ENCODE results near the gene ZNF444.
"Not testable (repeated sequence)": the region's sequence is repeated elsewhere in the genome, so short reads cannot be mapped to it uniquely, and the experiment has no call there.

ZNF444 gene

GRCh38 chr19:56146904-56147303 is 5.8 kb downstream of the ZNF444 start:
- no peaks in the 10 kb centered on the region for H3K9me3 ChIP-seq (ENCODE audit: insufficient read depth, low read length)
- H3K9me2 ChIP-seq (replicated peaks; ENCODE audit: insufficient read depth, low read length), result no peaks in the 10 kb centered on the region
- H3K27me3 ChIP-seq (ENCODE audit: low read length), result no peaks in the 10 kb centered on the region
- no peak overlapping the region for H3K9ac ChIP-seq (ENCODE audit: low read length)
- H3K27ac ChIP-seq (ENCODE audit: low read depth, low read length), result no peak overlapping the region
- H3K36me3 ChIP-seq (ENCODE audit: low read length), result no peaks in the 10 kb centered on the region
- H4K20me1 ChIP-seq (ENCODE audit: low read depth, low read length), result no peaks in the 10 kb centered on the region
- peaks cover 42% of the 10 kb centered on the region for H3K79me2 ChIP-seq (ENCODE audit: insufficient read depth, low read length)
- TF ChIP-seq EZH2phosphoT487 (conservative IDR thresholded peaks at IDR 0.05; ENCODE audit: low read length) (no peak), CTCF (IDR thresholded peaks at IDR 0.05; ENCODE audit: insufficient read depth, low read length, poor library complexity, severe bottlenecking) (no peak)
- no peak overlapping the region for H2AFZ ChIP-seq (ENCODE audit: low read depth, low read length, severe bottlenecking)
- no peak overlapping the region for H3K4me2 ChIP-seq (ENCODE audit: low read depth, low read length, poor library complexity, severe bottlenecking)
- no peaks in the 10 kb centered on the region for H3F3A ChIP-seq (ENCODE audit: insufficient read depth)
- H3K4me3 ChIP-seq (ENCODE audit: insufficient read depth, low read length, poor library complexity, severe bottlenecking), result no peak overlapping the region

- no peaks in the 10 kb centered on the region for H4K20me1 ChIP-seq (ENCODE audit: low read depth, low read length)
- peaks cover 38% of the 10 kb centered on the region for H3K79me2 ChIP-seq (ENCODE audit: insufficient read depth, low read length)
- H3K36me3 ChIP-seq (ENCODE audit: low read length), result no peaks in the 10 kb centered on the region
- H3K4me3 ChIP-seq (ENCODE audit: insufficient read depth, low read length, poor library complexity, severe bottlenecking), result no peak overlapping the region
- no peaks in the 10 kb centered on the region for H3F3A ChIP-seq (ENCODE audit: insufficient read depth)
- no peaks in the 10 kb centered on the region for H3K9me3 ChIP-seq (ENCODE audit: insufficient read depth, low read length)
- no peak overlapping the region for H3K9ac ChIP-seq (ENCODE audit: low read length)
- H3K27me3 ChIP-seq (ENCODE audit: low read length), result no peaks in the 10 kb centered on the region
- TF ChIP-seq CTCF (IDR thresholded peaks at IDR 0.05; ENCODE audit: insufficient read depth, low read length, poor library complexity, severe bottlenecking) (no peak), EZH2phosphoT487 (conservative IDR thresholded peaks at IDR 0.05; ENCODE audit: low read length) (no peak)
- H3K4me2 ChIP-seq (ENCODE audit: low read depth, low read length, poor library complexity, severe bottlenecking), result no peak overlapping the region
- H3K27ac ChIP-seq (ENCODE audit: low read depth, low read length), result no peak overlapping the region
- no peak overlapping the region for H2AFZ ChIP-seq (ENCODE audit: low read depth, low read length, severe bottlenecking)
- no peaks in the 10 kb centered on the region for H3K9me2 ChIP-seq (replicated peaks; ENCODE audit: insufficient read depth, low read length)
Measured at GRCh38 chr19:56147307-56147706, 6.2 kb downstream of the ZNF444 start.

DNA sequence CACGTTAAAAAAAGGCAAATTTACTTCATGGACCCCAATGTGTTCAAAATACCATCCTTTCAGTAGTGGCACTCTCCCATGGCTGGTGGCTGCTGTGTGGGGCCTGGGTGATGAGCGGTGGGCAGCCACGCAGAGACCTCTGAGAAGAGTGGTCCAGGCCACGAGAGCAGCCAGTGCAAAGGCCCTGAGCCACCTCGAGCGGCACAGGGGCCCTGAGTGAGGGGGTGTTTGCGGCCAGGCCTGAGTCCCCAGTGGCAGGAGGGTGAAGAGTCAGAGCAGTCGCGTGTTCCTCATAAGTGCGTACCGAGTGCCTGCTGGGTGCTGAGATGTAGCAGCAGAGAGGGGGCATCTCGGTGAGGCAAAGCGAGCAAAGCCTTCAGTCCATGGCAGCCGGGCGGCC is 7.0 kb downstream of the ZNF444 start:
- Histone ChIP-seq H3K27ac (ENCODE audit: low read depth, low read length) (no peak overlapping the region), H3K36me3 (ENCODE audit: low read length) (no peaks in the 10 kb centered on the region), H3K79me2 (ENCODE audit: insufficient read depth, low read length) (peaks cover 30% of the 10 kb centered on the region), H3K4me2 (ENCODE audit: low read depth, low read length, poor library complexity, severe bottlenecking) (no peak overlapping the region), H4K20me1 (ENCODE audit: low read depth, low read length) (no peaks in the 10 kb centered on the region), H2AFZ (ENCODE audit: low read depth, low read length, severe bottlenecking) (no peak overlapping the region), H3K9me3 (ENCODE audit: insufficient read depth, low read length) (no peaks in the 10 kb centered on the region), H3F3A (ENCODE audit: insufficient read depth) (no peaks in the 10 kb centered on the region), H3K9ac (ENCODE audit: low read length) (no peak overlapping the region), H3K9me2 (replicated peaks; ENCODE audit: insufficient read depth, low read length) (no peaks in the 10 kb centered on the region), H3K4me3 (ENCODE audit: insufficient read depth, low read length, poor library complexity, severe bottlenecking) (no peak overlapping the region), H3K27me3 (ENCODE audit: low read length) (no peaks in the 10 kb centered on the region)
- TF ChIP-seq EZH2phosphoT487 (conservative IDR thresholded peaks at IDR 0.05; ENCODE audit: low read length) (no peak), CTCF (IDR thresholded peaks at IDR 0.05; ENCODE audit: insufficient read depth, low read length, poor library complexity, severe bottlenecking) (no peak)

- not testable (repeated sequence) for H3K27ac ChIP-seq (ENCODE audit: low read depth, low read length); H3K9me2 ChIP-seq (replicated peaks; ENCODE audit: insufficient read depth, low read length); H3K4me3 ChIP-seq (ENCODE audit: insufficient read depth, low read length, poor library complexity, severe bottlenecking); H3K36me3 ChIP-seq (ENCODE audit: low read length); H4K20me1 ChIP-seq (ENCODE audit: low read depth, low read length); H3K9ac ChIP-seq (ENCODE audit: low read length); H3K9me3 ChIP-seq (ENCODE audit: insufficient read depth, low read length); H3K4me2 ChIP-seq (ENCODE audit: low read depth, low read length, poor library complexity, severe bottlenecking); H2AFZ ChIP-seq (ENCODE audit: low read depth, low read length, severe bottlenecking); H3F3A ChIP-seq (ENCODE audit: insufficient read depth); H3K27me3 ChIP-seq (ENCODE audit: low read length)
- peaks cover 22% of the 10 kb centered on the region for H3K79me2 ChIP-seq (ENCODE audit: insufficient read depth, low read length)
Measured at GRCh38 chr19:56148955-56149655, 8.0 kb downstream of the ZNF444 start.

All from SU-DHL-6 (cell line).